Erythroblast (primary cell): ENCODE measurements around the gene PRKAR2B.

Experiments
- GATA1 ChIP-seq: IDR thresholded peaks from 2 replicates; pipeline ENCODE4 v1.6.1; 2011; ENCODE audit warnings: low read depth, mild to moderate bottlenecking, control low read depth, low read length, moderate library complexity
- POLR2A ChIP-seq: IDR thresholded peaks from 2 replicates; pipeline ENCODE4 v1.6.1; 2011; ENCODE audit warnings: mild to moderate bottlenecking, low read length

DNA sequence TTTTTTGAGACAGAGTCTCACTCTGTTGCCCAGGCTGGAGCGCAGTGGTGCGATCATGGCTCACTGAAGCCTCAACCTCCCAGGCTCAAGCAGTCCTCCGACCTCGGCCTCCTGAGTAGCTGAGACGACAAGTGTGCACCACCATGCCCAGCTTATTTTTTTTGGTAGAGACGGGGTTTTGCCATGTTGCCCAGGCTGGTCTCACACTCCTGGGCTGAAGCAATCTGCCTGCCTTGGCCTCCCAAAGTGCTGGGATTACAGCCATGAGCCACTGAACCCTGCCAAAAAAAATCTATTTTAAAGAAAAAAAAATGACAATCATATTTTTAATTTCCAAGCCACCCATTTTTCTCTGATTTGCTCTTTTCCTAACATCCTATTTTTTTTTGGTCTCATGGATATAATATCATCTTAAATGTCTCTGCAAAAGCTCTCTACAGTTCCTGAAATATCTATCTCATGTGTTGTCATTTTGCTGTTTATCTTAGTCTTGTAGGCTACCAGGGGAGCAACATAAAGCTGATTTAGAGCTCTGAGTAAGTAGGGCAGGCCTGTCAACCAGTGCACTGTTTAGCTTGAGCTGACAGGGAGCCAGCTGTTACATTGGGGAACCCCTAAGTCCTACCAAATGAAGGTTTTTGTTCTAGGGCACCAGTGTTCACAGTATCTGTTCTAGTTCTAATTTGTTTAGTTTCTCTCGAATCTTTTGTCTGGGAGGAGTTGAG lies 94.4 kb downstream of the PRKAR2B start:
- TF ChIP-seq POLR2A = no peak
- TF ChIP-seq GATA1 = no peak
